ENCODE measurements around the gene CRLF3.

Gene CRLF3

DNA sequence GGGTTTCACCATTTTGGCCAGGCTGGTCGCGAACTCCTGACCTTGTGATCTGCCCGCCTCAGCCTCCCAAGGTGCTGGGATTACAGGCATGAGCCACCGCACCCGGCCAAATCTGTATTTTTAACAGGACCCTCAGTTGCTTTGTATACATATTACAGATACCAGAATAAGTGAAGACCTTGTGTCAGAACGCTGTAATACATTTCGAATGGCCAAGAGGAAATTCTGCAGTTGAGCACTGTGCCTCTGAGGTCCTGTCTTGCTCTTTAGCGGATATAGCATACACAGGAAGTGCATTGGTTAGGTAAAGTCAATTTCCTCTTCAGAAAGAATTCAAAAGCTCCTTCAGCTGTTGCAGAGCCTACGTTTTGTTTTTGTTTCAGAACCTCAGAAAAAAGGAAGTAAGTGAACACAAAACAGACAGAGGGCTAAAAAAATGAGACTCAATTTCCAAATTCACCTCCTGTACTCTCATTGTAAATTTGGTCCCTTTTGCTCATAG, 15.7 kb downstream of the CRLF3 start:
- ChIA-PET POLR2A (no interaction called here), CTCF (interaction anchor here (3.4 kb wide), 1 partner anchor 16 kb away, joined by 19 read pairs; the partner anchor contains the start of gene CRLF3)
- Histone ChIP-seq H3K36me3 (ENCODE audit: control insufficient read depth in 2 of 2, insufficient read depth in 1 of 2, low read length in 2 of 2) (peaks cover 16 to 19% of the 10 kb centered on the region in 2 experiments), H3K4me3 (ENCODE audit: low read depth, low read length) (no peak overlapping the region), H3K4me1 (ENCODE audit: control insufficient read depth, insufficient read depth, low read length) (no peaks in the 10 kb centered on the region), H3K27ac (ENCODE audit: extremely low read depth, low read depth, low read length) (no peak overlapping the region), H3K9me3 (ENCODE audit: control insufficient read depth, insufficient read depth, low read depth, low read length) (no peaks in the 10 kb centered on the region)
- TF ChIP-seq ZNF202 (tag by site-specific recombination; IDR thresholded peaks at IDR 0.05; ENCODE audit: borderline replicate concordance) = no peak
- TF ChIP-seq, protein P1, sequence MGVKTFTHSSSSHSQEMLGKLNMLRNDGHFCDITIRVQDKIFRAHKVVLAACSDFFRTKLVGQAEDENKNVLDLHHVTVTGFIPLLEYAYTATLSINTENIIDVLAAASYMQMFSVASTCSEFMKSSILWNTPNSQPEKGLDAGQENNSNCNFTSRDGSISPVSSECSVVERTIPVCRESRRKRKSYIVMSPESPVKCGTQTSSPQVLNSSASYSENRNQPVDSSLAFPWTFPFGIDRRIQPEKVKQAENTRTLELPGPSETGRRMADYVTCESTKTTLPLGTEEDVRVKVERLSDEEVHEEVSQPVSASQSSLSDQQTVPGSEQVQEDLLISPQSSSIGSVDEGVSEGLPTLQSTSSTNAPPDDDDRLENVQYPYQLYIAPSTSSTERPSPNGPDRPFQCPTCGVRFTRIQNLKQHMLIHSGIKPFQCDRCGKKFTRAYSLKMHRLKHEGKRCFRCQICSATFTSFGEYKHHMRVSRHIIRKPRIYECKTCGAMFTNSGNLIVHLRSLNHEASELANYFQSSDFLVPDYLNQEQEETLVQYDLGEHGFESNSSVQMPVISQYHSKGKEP (tag by site-specific recombination; IDR thresholded peaks at IDR 0.05) = no peak
- TF ChIP-seq, protein P2, sequence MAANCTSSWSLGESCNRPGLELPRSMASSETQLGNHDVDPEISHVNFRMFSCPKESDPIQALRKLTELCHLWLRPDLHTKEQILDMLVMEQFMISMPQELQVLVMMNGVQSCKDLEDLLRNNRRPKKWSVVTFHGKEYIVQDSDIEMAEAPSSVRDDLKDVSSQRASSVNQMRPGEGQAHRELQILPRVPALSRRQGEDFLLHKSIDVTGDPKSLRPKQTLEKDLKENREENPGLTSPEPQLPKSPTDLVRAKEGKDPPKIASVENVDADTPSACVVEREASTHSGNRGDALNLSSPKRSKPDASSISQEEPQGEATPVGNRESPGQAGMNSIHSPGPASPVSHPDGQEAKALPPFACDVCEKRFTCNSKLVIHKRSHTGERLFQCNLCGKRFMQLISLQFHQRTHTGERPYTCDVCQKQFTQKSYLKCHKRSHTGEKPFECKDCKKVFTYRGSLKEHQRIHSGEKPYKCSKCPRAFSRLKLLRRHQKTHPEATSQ (tag by site-specific recombination; IDR thresholded peaks at IDR 0.05) = no peak
- TF ChIP-seq, protein P3, sequence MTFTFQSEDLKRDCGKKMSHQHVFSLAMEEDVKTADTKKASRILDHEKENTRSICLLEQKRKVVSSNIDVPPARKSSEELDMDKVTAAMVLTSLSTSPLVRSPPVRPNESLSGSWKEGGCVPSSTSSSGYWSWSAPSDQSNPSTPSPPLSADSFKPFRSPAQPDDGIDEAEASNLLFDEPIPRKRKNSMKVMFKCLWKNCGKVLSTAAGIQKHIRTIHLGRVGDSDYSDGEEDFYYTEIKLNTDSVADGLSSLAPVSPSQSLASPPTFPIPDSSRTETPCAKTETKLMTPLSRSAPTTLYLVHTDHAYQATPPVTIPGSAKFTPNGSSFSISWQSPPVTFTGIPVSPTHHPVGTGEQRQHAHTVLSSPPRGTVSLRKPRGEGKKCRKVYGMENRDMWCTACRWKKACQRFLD (tag by site-specific recombination; IDR thresholded peaks at IDR 0.05) = no peak
- no peak for TF ChIP-seq ZNF549 (tag by site-specific recombination; IDR thresholded peaks at IDR 0.05)
- TF ChIP-seq ZNF292 (tag by site-specific recombination; IDR thresholded peaks at IDR 0.05; ENCODE audit: borderline replicate concordance, low read depth) = no peak
- no peak for TF ChIP-seq RBAK (tag by site-specific recombination; IDR thresholded peaks at IDR 0.05)
- no peak for TF ChIP-seq ZNF76 (tag by site-specific recombination; IDR thresholded peaks at IDR 0.05; ENCODE audit: borderline replicate concordance, low read depth)
- TF ChIP-seq GLIS1 (tag by site-specific recombination; IDR thresholded peaks at IDR 0.05) = no peak
- TF ChIP-seq, protein P4, sequence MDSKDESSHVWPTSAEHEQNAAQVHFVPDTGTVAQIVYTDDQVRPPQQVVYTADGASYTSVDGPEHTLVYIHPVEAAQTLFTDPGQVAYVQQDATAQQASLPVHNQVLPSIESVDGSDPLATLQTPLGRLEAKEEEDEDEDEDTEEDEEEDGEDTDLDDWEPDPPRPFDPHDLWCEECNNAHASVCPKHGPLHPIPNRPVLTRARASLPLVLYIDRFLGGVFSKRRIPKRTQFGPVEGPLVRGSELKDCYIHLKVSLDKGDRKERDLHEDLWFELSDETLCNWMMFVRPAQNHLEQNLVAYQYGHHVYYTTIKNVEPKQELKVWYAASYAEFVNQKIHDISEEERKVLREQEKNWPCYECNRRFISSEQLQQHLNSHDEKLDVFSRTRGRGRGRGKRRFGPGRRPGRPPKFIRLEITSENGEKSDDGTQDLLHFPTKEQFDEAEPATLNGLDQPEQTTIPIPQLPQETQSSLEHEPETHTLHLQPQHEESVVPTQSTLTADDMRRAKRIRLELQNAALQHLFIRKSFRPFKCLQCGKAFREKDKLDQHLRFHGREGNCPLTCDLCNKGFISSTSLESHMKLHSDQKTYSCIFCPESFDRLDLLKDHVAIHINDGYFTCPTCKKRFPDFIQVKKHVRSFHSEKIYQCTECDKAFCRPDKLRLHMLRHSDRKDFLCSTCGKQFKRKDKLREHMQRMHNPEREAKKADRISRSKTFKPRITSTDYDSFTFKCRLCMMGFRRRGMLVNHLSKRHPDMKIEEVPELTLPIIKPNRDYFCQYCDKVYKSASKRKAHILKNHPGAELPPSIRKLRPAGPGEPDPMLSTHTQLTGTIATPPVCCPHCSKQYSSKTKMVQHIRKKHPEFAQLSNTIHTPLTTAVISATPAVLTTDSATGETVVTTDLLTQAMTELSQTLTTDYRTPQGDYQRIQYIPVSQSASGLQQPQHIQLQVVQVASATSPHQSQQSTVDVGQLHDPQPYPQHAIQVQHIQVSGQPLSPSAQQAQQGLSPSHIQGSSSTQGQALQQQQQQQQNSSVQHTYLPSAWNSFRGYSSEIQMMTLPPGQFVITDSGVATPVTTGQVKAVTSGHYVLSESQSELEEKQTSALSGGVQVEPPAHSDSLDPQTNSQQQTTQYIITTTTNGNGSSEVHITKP (tag by site-specific recombination; IDR thresholded peaks at IDR 0.05) = no peak
- no peak for TF ChIP-seq ZBTB20 (tag by site-specific recombination; IDR thresholded peaks at IDR 0.05)
- TF ChIP-seq, protein P5, sequence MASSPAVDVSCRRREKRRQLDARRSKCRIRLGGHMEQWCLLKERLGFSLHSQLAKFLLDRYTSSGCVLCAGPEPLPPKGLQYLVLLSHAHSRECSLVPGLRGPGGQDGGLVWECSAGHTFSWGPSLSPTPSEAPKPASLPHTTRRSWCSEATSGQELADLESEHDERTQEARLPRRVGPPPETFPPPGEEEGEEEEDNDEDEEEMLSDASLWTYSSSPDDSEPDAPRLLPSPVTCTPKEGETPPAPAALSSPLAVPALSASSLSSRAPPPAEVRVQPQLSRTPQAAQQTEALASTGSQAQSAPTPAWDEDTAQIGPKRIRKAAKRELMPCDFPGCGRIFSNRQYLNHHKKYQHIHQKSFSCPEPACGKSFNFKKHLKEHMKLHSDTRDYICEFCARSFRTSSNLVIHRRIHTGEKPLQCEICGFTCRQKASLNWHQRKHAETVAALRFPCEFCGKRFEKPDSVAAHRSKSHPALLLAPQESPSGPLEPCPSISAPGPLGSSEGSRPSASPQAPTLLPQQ (tag by site-specific recombination; IDR thresholded peaks at IDR 0.05) = no peak
- TF ChIP-seq ZBTB1 (tag by site-specific recombination; IDR thresholded peaks at IDR 0.05) = no peak

DNA sequence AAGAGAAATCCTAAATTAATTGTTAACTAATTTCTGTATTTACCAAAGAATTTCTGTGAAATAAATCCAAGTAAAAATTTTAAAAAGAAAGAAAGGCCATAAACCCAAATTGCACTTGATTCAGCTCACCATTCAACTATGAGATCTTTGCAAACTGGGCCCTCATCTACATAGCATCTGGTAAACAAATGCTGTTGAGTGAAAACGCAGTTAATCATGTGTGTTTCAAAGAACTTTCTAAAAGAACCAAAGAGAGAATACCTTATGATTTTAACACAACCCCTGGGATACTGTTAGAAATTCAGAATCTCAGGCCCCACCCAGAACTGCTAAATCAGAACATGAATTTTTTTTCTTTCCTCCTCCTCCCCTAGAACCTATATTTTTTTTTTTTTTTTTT, 16.6 kb downstream of the CRLF3 start:
- Histone ChIP-seq H3K27ac (ENCODE audit: extremely low read depth, low read depth, low read length) (no peak overlapping the region), H3K4me3 (ENCODE audit: low read depth, low read length) (no peak overlapping the region), H3K36me3 (ENCODE audit: control insufficient read depth in 2 of 2, insufficient read depth in 1 of 2, low read length in 2 of 2) (peaks cover 24 to 29% of the 10 kb centered on the region in 2 experiments), H3K9me3 (ENCODE audit: control insufficient read depth, insufficient read depth, low read depth, low read length) (no peaks in the 10 kb centered on the region), H3K4me1 (ENCODE audit: control insufficient read depth, insufficient read depth, low read length) (no peaks in the 10 kb centered on the region)
- ChIA-PET POLR2A (interaction anchor here (0.7 kb wide), 1 partner anchor 17 kb away, joined by 3 read pairs; no protein-coding TSS in a partner anchor), CTCF (interaction anchor here (0.7 kb wide), 1 partner anchor 16 kb away, joined by 3 read pairs; no protein-coding TSS in a partner anchor)
- TF ChIP-seq, protein P6, sequence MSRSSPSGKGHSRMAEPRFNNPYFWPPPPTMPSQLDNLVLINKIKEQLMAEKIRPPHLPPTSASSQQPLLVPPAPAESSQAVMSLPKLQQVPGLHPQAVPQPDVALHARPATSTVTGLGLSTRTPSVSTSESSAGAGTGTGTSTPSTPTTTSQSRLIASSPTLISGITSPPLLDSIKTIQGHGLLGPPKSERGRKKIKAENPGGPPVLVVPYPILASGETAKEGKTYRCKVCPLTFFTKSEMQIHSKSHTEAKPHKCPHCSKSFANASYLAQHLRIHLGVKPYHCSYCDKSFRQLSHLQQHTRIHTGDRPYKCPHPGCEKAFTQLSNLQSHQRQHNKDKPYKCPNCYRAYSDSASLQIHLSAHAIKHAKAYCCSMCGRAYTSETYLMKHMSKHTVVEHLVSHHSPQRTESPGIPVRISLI (tag by site-specific recombination; IDR thresholded peaks at IDR 0.05) = 0 out of 2 replicates have a peak, but pooled peaks have one; percentile 66
- TF ChIP-seq OVOL3 (tag by site-specific recombination; IDR thresholded peaks at IDR 0.05) = no peak

Data from HEK293 (cell line).